Heart left ventricle (tissue), 16 donors: ENCODE measurements around the gene BBS5. TPM values are rescaled to one million over a fixed set of nuclear protein-coding genes. Genes with fewer than 3 reads are reported as not detected.

Source experiments
- ATAC-seq, 4 donors: fragments of 200-7000 bp; cut with Tn5 transposase; one replicate each; pipeline ENCODE4 v1.9.1; 2020 to 2022; ENCODE audit warnings: moderate library complexity in 4 of 4, mild to moderate bottlenecking in 3 of 4, moderate number of reproducible peaks in 1 of 4
- DNase-seq, 5 donors: peaks; one replicate each; pipeline ENCODE4 v3.0.0-alpha.2; 2020
- H3K27ac ChIP-seq, 12 donors: fragments of 200-600 bp; sonication (generic) in 4 of 12; one replicate each; pipeline versions ENCODE4 v1.5.0 to v1.8.0; 2016 to 2022; ENCODE audit warnings: mild to moderate bottlenecking in 2 of 12
- H3K27me3 ChIP-seq, 9 donors: fragments of 200-600 bp; sonication (generic) in 2 of 9; one replicate each; pipeline versions ENCODE4 v1.5.1 to v1.8.0; 2016 to 2022; ENCODE audit warnings: mild to moderate bottlenecking in 3 of 9
- H3K36me3 ChIP-seq, 9 donors: fragments of 200-600 bp; sonication (generic) in 2 of 9; one replicate each; pipeline versions ENCODE4 v1.5.0 to v1.8.0; 2018 to 2022; ENCODE audit warnings: mild to moderate bottlenecking in 2 of 9
- H3K4me1 ChIP-seq, 12 donors: fragments of 200-600 bp; sonication (generic) in 4 of 12; one replicate each; pipeline versions ENCODE4 v1.5.0 to v1.8.0; 2016 to 2022; ENCODE audit warnings: mild to moderate bottlenecking in 3 of 12
- H3K4me3 ChIP-seq, 12 donors: fragments of 200-600 bp; sonication (generic) in 4 of 12; one replicate each; pipeline versions ENCODE4 v1.5.0 to v1.8.0; 2017 to 2022; ENCODE audit warnings: mild to moderate bottlenecking in 9 of 12, moderate library complexity in 4 of 12
- H3K9me3 ChIP-seq, 12 donors: fragments of 200-600 bp; sonication (generic) in 4 of 12; one replicate each; pipeline versions ENCODE4 v1.5.0 to v1.8.0; 2016 to 2022; ENCODE audit warnings: mild to moderate bottlenecking in 1 of 12
- POLR2A ChIP-seq, 2 donors: fragments of 450-650 bp; IDR thresholded peaks; one replicate each; pipeline ENCODE4 v1.6.1; 2017; ENCODE audit warnings: antibody characterized with exemption in 2 of 2, mild to moderate bottlenecking in 2 of 2, moderate library complexity in 2 of 2
- WGBS, 4 donors: extraction: QIAGEN DNeasy Blood & Tissue Kit in 2 of 4; methylation state at CpG; one replicate each; pipeline versions ENCODE4 v1.1.5 to v1.1.7; 2013 to 2018; 5-methylcytosine and 5-hydroxymethylcytosine counted together
- intact Hi-C, 10 donors: fragments of 100-400 bp; cut with DNase I; formaldehyde crosslinking; loops; one replicate each; pipeline versions ENCODE4 v1.11.1 to v1.14.2; 2022
- polyA plus RNA-seq, 2 donors: library from polyadenylated mRNA; stranded (reverse); fragments of 200-250 nt; gene quantifications; one replicate each; pipeline ENCODE4 v1.2.3, GENCODE V29; 2013
- total RNA-seq, 9 donors: library from RNA; depleted of rRNA in 2 of 9; stranded (reverse); fragments of >200 nt in 2 of 9; fragmentation: NEBNext Ultra II Directional in 3 of 9; extraction: Animal tissue kit (Norgen Biotek cat#: 25700) in 3 of 9; gene quantifications; one replicate each; pipeline versions ENCODE4 v1.1.0 to v1.2.4, GENCODE V29; 2016 to 2023
- TF ChIP-seq, protein P1 (sequence below), 12 donors: fragments of 200-600 bp; sonication (generic) in 4 of 12; IDR thresholded peaks; one replicate each; pipeline versions ENCODE4 v1.5.0 to v1.8.0; 2018 to 2022; ENCODE audit warnings: antibody characterized with exemption in 12 of 12, mild to moderate bottlenecking in 5 of 12
- donor health status: ischemic (EF 13 %, LVEDD 7.1; RV severe dilation, severe dysfunction).
- donor health status: healthy with polysubstance abuse.
- donor health status: DM: no; HTN: yes; CAD: no.
- donor health status: DM: no; HTN: no; CAD: no.
- donor health status: ischemic (EF 25% LVEDD 6.9; RV normal size, moderate dysfunction).
- donor health status: ischemic (EF 25% LVEDD 5.7; RV mildly dilated, moderate dysfunction).
- donor health status: healthy.
- donor health status: DM: yes; HTN: yes; CAD: no.
- donor health status: ischemic (EF 35%, LVEDD 5.7; RV mildly dilated, moderate dysfunction).
- donor health status: nonischemic (EF 11% LVEDD 7.7; RV severe dilation, severe dysfunction).
- donor health status: DM: yes; HTN: yes; CAD: no.
- donor health status: PGD.
- donor health status: ischemic (EF 29% LVEDD 5.4; RV normal size, mild dysfunction).
- donor health status: nonischemic (EF 23%, LVEDD 6.1; RV moderate dilation, normal function).

The BBS5 gene
- total and polyA plus RNA-seq, 11 donors: 4.4 to 9.5 (median 7.9) TPM

GRCh38 chr2:169468841-169469240 lies 10.5 kb upstream of the BBS5 start:
- ATAC-seq: no peak
- WGBS, 4 donors: 95 to 100% (median 98%) methylated on average over 1 of the region's 1 CpG
- no peak overlapping the region for H3K4me3 ChIP-seq

DNA sequence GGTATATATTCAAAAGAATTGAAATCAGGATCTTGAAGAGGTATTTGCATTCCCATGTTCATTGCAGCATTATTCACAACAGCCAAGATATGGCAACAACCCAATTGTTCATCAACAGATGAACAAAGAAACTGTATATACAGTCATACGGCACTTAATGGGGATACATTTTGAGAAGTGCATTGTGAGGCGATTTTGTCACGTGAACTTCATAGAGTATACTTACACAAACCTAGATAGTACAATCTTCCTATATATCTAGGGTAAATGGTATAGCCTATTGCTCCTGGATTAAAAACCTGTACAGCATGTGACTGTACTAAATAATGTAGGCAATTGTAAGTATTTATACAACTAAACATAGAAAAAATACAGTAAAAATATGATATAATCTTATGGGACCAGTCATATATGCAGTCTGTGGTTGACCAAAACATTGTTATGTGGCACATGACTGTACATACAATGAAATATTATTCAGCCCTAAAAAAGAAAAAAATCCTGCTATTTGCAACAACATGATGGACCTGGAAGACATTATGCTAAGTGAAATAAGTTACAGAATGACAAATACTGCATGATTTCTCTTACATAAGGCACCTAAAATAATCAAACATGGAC lies 9.2 kb upstream of the BBS5 start:
- no peak for TF ChIP-seq POLR2A (IDR thresholded peaks at IDR 0.05)
- TF ChIP-seq, protein P1, sequence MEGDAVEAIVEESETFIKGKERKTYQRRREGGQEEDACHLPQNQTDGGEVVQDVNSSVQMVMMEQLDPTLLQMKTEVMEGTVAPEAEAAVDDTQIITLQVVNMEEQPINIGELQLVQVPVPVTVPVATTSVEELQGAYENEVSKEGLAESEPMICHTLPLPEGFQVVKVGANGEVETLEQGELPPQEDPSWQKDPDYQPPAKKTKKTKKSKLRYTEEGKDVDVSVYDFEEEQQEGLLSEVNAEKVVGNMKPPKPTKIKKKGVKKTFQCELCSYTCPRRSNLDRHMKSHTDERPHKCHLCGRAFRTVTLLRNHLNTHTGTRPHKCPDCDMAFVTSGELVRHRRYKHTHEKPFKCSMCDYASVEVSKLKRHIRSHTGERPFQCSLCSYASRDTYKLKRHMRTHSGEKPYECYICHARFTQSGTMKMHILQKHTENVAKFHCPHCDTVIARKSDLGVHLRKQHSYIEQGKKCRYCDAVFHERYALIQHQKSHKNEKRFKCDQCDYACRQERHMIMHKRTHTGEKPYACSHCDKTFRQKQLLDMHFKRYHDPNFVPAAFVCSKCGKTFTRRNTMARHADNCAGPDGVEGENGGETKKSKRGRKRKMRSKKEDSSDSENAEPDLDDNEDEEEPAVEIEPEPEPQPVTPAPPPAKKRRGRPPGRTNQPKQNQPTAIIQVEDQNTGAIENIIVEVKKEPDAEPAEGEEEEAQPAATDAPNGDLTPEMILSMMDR (IDR thresholded peaks at IDR 0.05): no peak
- DNase-seq (no peak), ATAC-seq (no peak)
- WGBS, 4 donors: 63 to 77% (median 69%) methylated on average over 3 of the region's 3 CpGs
- H3K27me3 ChIP-seq: no peaks in the 10 kb centered on the region
- H3K9me3 ChIP-seq: no peaks in the 10 kb centered on the region
- no peak overlapping the region for H3K4me3 ChIP-seq
- intact Hi-C loops: loop anchor here in 1 of 10 donors (10.0 kb wide), 1 partner anchor 1495 kb away; no protein-coding TSS in a partner anchor
- H3K36me3 ChIP-seq: no peaks in the 10 kb centered on the region
- H3K4me1 ChIP-seq: no peaks in the 10 kb centered on the region
- no peak overlapping the region for H3K27ac ChIP-seq

More at GRCh38 chr2:169468841-169469240, 10.5 kb upstream of the BBS5 start:
- Histone ChIP-seq H3K36me3 (no peaks in the 10 kb centered on the region), H3K4me1 (no peaks in the 10 kb centered on the region), H3K9me3 (no peaks in the 10 kb centered on the region), H3K27ac (no peak overlapping the region), H3K27me3 (no peaks in the 10 kb centered on the region)
- DNase-seq: no peak
- no peak for TF ChIP-seq POLR2A (IDR thresholded peaks at IDR 0.05)
- TF ChIP-seq, protein P1 (IDR thresholded peaks at IDR 0.05): no peak
- intact Hi-C loops: loop anchor here in 1 of 10 donors (10.0 kb wide), 1 partner anchor 1494 kb away; no protein-coding TSS in a partner anchor

DNA sequence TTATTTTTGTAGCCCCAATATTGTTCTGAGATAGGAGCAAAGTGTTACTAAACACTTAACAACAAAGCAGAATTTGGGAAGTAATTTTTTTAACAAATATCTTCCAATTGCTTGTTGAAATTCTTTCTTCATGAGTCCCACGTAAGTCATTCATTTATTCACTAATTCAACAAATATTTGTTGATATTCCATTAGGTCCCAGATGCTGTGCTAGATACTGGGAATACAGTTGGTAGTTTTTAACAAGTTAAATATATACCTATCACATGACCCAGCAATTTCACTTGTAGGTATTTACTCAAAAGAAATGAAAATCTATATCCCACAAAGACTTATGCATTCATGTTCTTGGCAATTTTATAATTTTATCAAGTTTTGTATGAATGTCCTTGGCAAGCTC lies 7.0 kb upstream of the BBS5 start:
- intact Hi-C loops: no loop called here
- Histone ChIP-seq H3K36me3 (no peaks in the 10 kb centered on the region), H3K4me1 (no peaks in the 10 kb centered on the region), H3K4me3 (no peak overlapping the region), H3K27ac (no peak overlapping the region), H3K9me3 (no peaks in the 10 kb centered on the region), H3K27me3 (no peaks in the 10 kb centered on the region)
- no peak for TF ChIP-seq POLR2A (IDR thresholded peaks at IDR 0.05)
- TF ChIP-seq, protein P1 (IDR thresholded peaks at IDR 0.05): no peak
- DNase-seq (no peak), ATAC-seq (no peak)
- 79 to 85% (median 81%) methylated on average over 1 of the region's 1 CpG for WGBS, 4 donors

DNA sequence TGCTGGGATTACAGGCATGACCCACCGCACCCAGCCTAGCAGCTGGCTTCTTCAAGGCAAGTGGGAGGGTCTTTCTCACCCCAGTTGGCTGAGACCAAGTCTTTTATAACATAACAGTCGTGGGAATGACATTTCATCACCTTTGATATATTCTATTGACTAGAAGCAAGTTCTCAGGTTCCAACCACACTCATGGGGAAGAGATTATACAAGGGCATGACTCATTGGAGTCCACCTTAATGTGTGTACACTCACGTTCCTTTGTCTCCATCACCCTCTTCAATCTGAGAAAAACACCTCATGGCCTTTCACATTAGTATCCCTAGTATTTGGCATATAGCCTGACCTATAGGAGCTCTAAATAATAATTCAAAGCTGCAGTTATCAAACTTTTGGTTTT lies 2.8 kb upstream of the BBS5 start:
- H3K4me1 ChIP-seq: peaks cover 0 to 21% (median 6%) of the 10 kb centered on the region in 12 donors
- 73 to 82% (median 75%) methylated on average over 3 of the region's 3 CpGs for WGBS, 4 donors
- no peaks in the 10 kb centered on the region for H3K36me3 ChIP-seq
- ATAC-seq (no peak), DNase-seq (no peak)
- TF ChIP-seq, protein P1 (IDR thresholded peaks at IDR 0.05): no peak
- TF ChIP-seq POLR2A (IDR thresholded peaks at IDR 0.05): no peak
- no peaks in the 10 kb centered on the region for H3K9me3 ChIP-seq
- H3K27me3 ChIP-seq: no peaks in the 10 kb centered on the region
- no peak overlapping the region for H3K4me3 ChIP-seq
- intact Hi-C loops: no loop called here
- no peak overlapping the region for H3K27ac ChIP-seq
